ENCODE data around the gene APEH. TPM values are rescaled to one million over a fixed set of nuclear protein-coding genes. Genes with fewer than 3 reads are reported as not detected.

The APEH gene
- total RNA-seq, 4 donors from 2014 or later = 46.7 to 60.8 (median 55.0) TPM

DNA sequence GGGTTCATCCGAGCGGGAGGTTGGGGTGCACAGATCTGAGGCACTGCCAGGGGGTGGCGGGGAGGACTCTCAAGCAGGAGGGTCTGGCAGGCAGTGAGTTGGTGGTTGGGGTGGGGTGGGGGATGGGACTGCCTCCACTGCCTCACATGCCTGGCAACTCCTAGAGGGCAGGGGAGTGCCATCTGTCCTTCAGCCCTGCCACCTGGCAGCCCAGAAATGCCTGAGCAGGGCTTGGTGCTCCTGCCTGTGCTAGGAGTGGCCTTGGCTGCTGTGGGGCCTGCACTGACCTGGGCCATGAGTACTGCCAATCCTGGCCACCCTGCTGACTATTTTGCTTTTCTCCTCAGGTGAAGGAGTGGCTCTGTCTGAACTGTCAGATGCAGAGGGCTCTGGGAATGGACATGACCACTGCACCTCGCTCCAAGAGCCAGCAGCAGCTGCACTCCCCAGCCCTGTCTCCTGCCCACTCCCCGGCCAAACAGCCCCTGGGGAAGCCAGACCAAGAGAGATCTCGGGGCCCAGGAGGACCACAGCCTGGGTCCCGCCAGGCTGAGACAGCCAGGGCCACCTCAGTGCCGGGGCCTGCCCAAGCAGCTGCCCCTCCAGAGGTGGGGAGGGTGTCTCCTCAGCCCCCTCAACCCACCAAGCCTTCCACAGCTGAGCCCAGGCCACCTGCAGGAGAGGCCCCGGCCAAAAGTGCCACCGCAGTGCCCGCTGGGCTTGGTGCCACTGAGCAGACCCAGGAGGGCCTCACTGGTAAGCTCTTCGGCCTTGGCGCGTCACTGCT, 32.0 kb upstream of the APEH start:
- DNase-seq (ENCODE audit: low spot score) (no peak), ATAC-seq (ENCODE audit: low FRiP score) (no peak)

DNA sequence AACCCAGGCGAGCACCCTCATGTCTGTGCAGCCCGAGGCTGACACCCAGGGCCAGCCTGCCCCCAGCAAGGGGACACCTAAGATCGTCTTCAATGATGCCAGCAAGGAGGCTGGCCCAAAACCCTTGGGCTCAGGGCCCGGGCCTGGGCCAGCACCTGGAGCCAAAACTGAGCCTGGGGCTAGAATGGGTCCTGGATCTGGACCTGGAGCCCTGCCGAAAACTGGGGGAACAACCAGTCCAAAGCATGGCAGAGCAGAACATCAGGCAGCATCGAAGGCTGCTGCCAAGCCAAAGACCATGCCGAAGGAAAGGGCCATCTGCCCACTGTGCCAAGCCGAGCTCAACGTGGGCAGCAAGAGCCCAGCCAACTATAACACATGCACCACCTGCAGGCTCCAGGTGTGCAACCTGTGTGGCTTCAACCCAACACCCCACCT, 31.4 kb upstream of the APEH start:
- DNase-seq (ENCODE audit: low spot score) (no peak), ATAC-seq (ENCODE audit: low FRiP score) (no peak)
- TF ChIP-seq, protein P1, sequence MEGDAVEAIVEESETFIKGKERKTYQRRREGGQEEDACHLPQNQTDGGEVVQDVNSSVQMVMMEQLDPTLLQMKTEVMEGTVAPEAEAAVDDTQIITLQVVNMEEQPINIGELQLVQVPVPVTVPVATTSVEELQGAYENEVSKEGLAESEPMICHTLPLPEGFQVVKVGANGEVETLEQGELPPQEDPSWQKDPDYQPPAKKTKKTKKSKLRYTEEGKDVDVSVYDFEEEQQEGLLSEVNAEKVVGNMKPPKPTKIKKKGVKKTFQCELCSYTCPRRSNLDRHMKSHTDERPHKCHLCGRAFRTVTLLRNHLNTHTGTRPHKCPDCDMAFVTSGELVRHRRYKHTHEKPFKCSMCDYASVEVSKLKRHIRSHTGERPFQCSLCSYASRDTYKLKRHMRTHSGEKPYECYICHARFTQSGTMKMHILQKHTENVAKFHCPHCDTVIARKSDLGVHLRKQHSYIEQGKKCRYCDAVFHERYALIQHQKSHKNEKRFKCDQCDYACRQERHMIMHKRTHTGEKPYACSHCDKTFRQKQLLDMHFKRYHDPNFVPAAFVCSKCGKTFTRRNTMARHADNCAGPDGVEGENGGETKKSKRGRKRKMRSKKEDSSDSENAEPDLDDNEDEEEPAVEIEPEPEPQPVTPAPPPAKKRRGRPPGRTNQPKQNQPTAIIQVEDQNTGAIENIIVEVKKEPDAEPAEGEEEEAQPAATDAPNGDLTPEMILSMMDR (IDR thresholded peaks at IDR 0.05) = no peak

More for the DNA sequence above, 32.0 kb upstream of the APEH start:
- TF ChIP-seq, protein P1 (IDR thresholded peaks at IDR 0.05) = no peak

DNA sequence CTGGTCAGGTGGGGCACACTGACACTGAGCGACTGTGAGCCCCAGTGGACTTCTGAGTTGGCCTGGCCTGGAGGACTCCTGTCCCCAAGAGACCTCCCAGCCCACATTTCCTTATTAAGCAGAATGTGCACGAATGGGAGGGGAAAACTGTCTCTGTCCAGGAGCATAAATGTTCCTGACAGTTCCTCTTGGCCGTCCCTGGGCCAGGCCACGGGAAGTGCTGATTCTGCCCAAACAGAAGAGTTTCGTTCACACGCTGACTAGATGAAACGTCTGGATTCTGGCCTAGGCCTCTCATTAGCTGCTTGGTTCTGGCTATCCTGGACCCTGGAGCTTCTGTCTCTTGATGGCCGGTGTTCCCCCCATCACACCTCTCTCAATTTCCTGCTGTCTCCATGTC, 29.5 kb upstream of the APEH start:
- DNase-seq (ENCODE audit: low spot score) = no peak
- TF ChIP-seq, protein P1 (IDR thresholded peaks at IDR 0.05) = no peak
- ATAC-seq (ENCODE audit: low FRiP score) = no peak

DNA sequence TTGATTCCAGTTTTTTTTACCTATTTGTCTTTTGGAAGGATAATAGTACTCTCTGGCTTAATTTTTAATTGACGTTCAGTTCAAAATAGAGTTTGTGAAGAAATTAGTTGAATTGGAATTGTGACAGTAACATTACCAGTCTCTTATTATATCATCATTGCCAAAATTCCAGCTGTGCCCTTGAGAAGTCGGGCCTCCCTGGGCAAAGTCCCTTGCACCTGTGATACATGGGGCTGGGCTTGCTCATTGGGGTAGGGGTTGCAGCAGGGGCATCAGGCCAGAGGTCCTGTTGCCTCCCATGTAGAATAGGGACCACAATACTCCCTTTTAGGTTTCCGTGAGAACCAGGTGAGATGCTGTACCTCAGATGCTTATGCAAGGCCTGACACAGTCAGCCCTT, 27.9 kb upstream of the APEH start:
- DNase-seq (ENCODE audit: low spot score) = no peak

GRCh38 chr3:49647741-49648140, 26.4 kb upstream of the APEH start:
- TF ChIP-seq, protein P1 (IDR thresholded peaks at IDR 0.05) = no peak
- DNase-seq (ENCODE audit: low spot score) (no peak), ATAC-seq (ENCODE audit: low FRiP score) (no peak)

More for the DNA sequence above, 27.9 kb upstream of the APEH start:
- TF ChIP-seq, protein P1 (IDR thresholded peaks at IDR 0.05) = no peak
- ATAC-seq (ENCODE audit: low FRiP score) = no peak

DNA sequence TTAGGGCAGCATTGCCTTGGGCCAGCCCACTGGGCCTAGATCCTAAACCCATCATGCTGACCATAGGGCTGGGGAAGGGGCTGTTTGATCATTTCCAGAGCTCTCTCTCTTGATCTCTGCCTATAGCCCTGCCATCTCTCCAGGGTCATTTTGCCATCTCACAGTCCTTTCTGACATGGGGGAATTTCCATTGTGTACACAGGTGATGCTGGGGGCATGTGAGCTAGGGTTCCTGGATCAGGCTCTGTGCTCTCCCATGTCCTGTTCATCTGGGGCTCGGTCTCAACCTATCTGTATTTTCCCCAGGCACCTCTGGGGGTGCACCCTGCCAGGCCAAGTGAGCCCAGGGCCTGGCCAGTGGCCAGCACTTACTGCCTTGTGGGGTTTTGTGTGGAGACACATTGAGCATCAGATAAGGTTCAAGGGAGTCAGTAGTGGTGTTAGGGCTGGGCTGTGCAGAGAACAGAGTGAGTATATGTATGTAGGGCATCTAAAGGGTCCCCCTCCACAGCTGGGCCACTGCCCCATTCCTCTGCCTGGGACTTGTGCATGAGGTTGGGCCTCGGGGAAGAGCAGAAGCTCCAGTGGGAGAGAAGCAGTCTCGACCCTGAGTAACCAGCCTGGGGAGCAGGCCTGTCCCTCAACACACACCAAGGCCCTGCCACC, 25.7 kb upstream of the APEH start:
- TF ChIP-seq, protein P1 (IDR thresholded peaks at IDR 0.05) = no peak
- DNase-seq (ENCODE audit: low spot score) (no peak), ATAC-seq (ENCODE audit: low FRiP score) (no peak)

Measured in omental fat pad (tissue), 4 donors.